Measurements from ENCODE around the gene LEP. TPM values are rescaled to one million over a fixed set of nuclear protein-coding genes. Genes with fewer than 3 reads are reported as not detected.
A peak's percentile ranks its signal among the peaks of the same experiment; 100 is the strongest.

The LEP gene
- polyA plus RNA-seq, 3 donors = 0.12 to 0.13 TPM; not detected in 1

- 94% methylated on average over 2 of the region's 7 CpGs for WGBS (ENCODE audit: insufficient coverage)
- peaks cover 10% of the 10 kb centered on the region for H3K4me1 Mint-ChIP-seq
- peaks cover 0 to 5% (median 1%) of the 10 kb centered on the region in 7 donors for H3K9me3 Mint-ChIP-seq
These were observed 6.6 kb downstream of the LEP start for GRCh38 chr7:128247640-128248194.

GRCh38 chr7:128251337-128251736 lies 10.3 kb downstream of the LEP start:
- no peak overlapping the region for H3K4me3 Mint-ChIP-seq
- H3K27ac ChIP-seq (ENCODE audit: low read depth in 1 of 2, low read length in 2 of 2) = no peak overlapping the region
- H3K36me3 Mint-ChIP-seq = peaks cover 0 to 2% of the 10 kb centered on the region in 2 donors
- no peak overlapping the region for H2AFZ ChIP-seq (ENCODE audit: insufficient read depth, low read depth, low read length, poor library complexity, severe bottlenecking)
- peaks cover 0 to 7% (median 0%) of the 10 kb centered on the region in 7 donors for H3K9me3 Mint-ChIP-seq
- intact Hi-C loops (cut with micrococcal nuclease) = no loop called here
- no peak for DNase-seq
- peaks cover 0 to 3% (median 0%) of the 10 kb centered on the region in 3 donors for H3K27me3 Mint-ChIP-seq (ENCODE audit: low read depth in 3 of 3)
- H3K79me2 ChIP-seq (ENCODE audit: insufficient read depth, low read length) = no peaks in the 10 kb centered on the region
- peaks cover 19 to 22% of the 10 kb centered on the region in 2 donors for H3K4me1 ChIP-seq (ENCODE audit: control insufficient read depth in 1 of 2, insufficient read depth in 2 of 2, low read length in 2 of 2)
- TF ChIP-seq CTCF (IDR thresholded peaks at IDR 0.05) = no peak
- H3K27ac Mint-ChIP-seq = no peak overlapping the region
- no peak overlapping the region for H3K4me2 ChIP-seq (replicated peaks; ENCODE audit: extremely low read depth, low read length, poor library complexity, severe bottlenecking)
- H3K27me3 ChIP-seq (ENCODE audit: control insufficient read depth in 2 of 2, insufficient read depth in 2 of 2, low read length in 2 of 2) = no peaks in the 10 kb centered on the region
- H3K9ac ChIP-seq (ENCODE audit: insufficient read depth, low read length, poor library complexity, severe bottlenecking) = no peak overlapping the region
- no peaks in the 10 kb centered on the region for H4K20me1 ChIP-seq (ENCODE audit: insufficient read depth, low read length)
- H3K4me1 Mint-ChIP-seq = peaks cover 27% of the 10 kb centered on the region
- no peaks in the 10 kb centered on the region for H3K9me3 ChIP-seq (replicated peaks in 1 of 2; ENCODE audit: control insufficient read depth in 1 of 2, insufficient read depth in 1 of 2, low read length in 2 of 2)
- H3K36me3 ChIP-seq (replicated peaks in 1 of 2; ENCODE audit: control insufficient read depth in 1 of 2, insufficient read depth in 2 of 2, low read length in 2 of 2) = no peaks in the 10 kb centered on the region
- 100% methylated on average over 1 of the region's 4 CpGs for WGBS (ENCODE audit: insufficient coverage)
- no peak overlapping the region for H3K4me3 ChIP-seq (replicated peaks in 1 of 3; ENCODE audit: low read depth in 2 of 3, low read length in 3 of 3)

More at GRCh38 chr7:128247640-128248194, 6.6 kb downstream of the LEP start:
- Histone ChIP-seq H3K9ac (ENCODE audit: insufficient read depth, low read length, poor library complexity, severe bottlenecking) (no peak overlapping the region), H3K4me1 (ENCODE audit: control insufficient read depth in 1 of 2, insufficient read depth in 2 of 2, low read length in 2 of 2) (peaks cover 7 to 10% of the 10 kb centered on the region in 2 donors), H3K27ac (ENCODE audit: low read depth in 1 of 2, low read length in 2 of 2) (no peak overlapping the region), H3K4me3 (replicated peaks in 1 of 3; ENCODE audit: low read depth in 2 of 3, low read length in 3 of 3) (no peak overlapping the region), H3K36me3 (replicated peaks in 1 of 2; ENCODE audit: control insufficient read depth in 1 of 2, insufficient read depth in 2 of 2, low read length in 2 of 2) (no peaks in the 10 kb centered on the region), H3K27me3 (ENCODE audit: control insufficient read depth in 2 of 2, insufficient read depth in 2 of 2, low read length in 2 of 2) (no peaks in the 10 kb centered on the region), H3K4me2 (replicated peaks; ENCODE audit: extremely low read depth, low read length, poor library complexity, severe bottlenecking) (no peak overlapping the region), H2AFZ (ENCODE audit: insufficient read depth, low read depth, low read length, poor library complexity, severe bottlenecking) (no peak overlapping the region), H4K20me1 (ENCODE audit: insufficient read depth, low read length) (no peaks in the 10 kb centered on the region), H3K9me3 (replicated peaks in 1 of 2; ENCODE audit: control insufficient read depth in 1 of 2, insufficient read depth in 1 of 2, low read length in 2 of 2) (no peaks in the 10 kb centered on the region), H3K79me2 (ENCODE audit: insufficient read depth, low read length) (no peaks in the 10 kb centered on the region)
- Mint-ChIP-seq H3K4me3 (no peak overlapping the region), H3K27me3 (ENCODE audit: low read depth in 3 of 3) (peaks cover 2 to 3% (median 2%) of the 10 kb centered on the region in 3 donors), H3K36me3 (peaks cover 0 to 2% of the 10 kb centered on the region in 2 donors), H3K27ac (peak overlapping the region; percentile 44 to 85 (median 72))
- no peak for TF ChIP-seq CTCF (IDR thresholded peaks at IDR 0.05)
- intact Hi-C loops (cut with micrococcal nuclease) = no loop called here
- DNase-seq = peak; percentile 67 to 81 (median 77)
